GM18498 (cell line): Measurements from ENCODE around the gene XKR7.
"Not testable (repeated sequence)": the region's sequence is repeated elsewhere in the genome, so short reads cannot be mapped to it uniquely, and the experiment has no call there.

ENCODE experiments used
- ATAC-seq: cut with Tn5 transposase; IDR thresholded peaks from one replicate; pipeline ENCODE4 v1.9.1; 2021; ENCODE audit warnings: mild to moderate bottlenecking, moderate library complexity; ENCODE audit not compliant: unreplicated experiment

Gene XKR7

GRCh38 chr20:31967830-31968249 lies at the start of gene XKR7:
Gene XKR7, plus strand, starts transcription at chr20:31968151. Its CDS starts 25 bp downstream, at chr20:31968176.
- ATAC-seq: no peak

GRCh38 chr20:31918466-31919105 lies 49.4 kb upstream of the XKR7 start:
- no peak for ATAC-seq

DNA sequence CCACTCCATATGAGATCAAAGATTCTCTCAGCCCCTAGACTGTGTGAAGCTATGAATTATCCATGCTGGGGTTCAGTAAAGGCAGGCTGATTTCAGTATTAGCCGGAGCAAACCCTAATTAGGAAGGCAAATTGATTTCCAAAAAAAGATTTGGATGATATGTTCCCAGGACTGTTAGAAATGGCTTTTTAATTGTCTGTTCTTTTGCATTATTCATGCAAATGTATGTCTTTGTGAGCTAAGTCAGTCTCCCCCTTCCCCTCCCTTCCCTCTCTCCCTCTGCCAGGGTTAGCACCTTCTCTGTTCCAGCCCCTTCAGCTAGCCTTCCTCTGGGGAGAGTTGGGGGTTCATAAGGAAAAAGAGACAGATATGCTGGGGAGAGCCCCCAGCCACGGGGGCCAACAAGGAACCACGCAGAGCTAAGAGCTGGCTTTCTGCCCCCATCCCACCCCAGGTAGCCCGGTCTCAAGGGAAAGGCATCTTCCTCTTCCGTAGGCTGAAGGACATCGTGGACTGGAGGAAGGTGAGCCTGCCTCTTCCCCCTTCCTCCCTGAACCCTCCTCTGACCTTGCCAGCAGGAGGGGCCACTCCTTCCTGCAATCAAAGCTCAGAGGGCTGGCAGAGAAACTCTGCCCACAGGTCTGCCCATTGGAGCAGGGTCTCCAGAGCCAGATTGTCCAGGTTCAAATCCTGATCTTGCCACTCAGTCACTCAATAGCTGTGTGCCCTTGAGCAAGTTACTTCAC lies 48.4 kb upstream of the XKR7 start:
- no peak for ATAC-seq

GRCh38 chr20:31920275-31920855 lies 47.6 kb upstream of the XKR7 start:
- no peak for ATAC-seq

DNA sequence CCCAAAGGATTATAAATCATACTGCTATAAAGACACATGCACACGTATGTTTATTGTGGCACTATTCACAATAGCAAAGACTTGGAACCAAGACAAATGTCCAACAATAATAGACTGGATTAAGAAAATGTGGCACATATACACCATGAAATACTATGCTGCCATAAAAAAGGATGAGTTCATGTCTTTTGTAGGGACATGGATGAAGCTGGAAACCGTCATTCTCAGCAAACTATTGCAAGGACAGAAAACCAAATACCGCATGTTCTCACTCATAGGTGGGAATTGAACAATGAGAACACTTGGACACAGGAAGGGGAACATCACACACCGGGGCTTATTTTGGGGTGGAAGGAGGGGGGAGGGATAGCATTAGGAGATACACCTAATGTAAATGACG lies 46.5 kb upstream of the XKR7 start:
- not testable (repeated sequence) for ATAC-seq

DNA sequence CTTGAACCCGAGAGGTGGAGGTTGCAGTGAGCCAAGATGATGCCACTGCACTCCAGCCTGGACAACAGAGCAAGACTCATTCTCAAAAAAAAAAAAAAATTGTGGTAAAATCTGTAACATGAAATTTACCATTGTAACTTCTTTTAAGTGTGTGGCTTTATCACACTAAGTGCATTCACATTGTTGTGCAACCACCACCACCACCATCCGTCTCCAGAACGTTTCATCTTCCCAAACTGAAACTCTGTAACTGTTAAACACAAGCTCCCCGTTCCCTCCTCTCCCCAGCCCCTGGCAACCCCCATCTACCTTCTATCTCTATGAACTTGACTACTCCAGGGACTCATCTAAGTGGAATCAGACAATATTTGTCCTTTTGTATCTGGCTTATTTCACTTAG lies 45.8 kb upstream of the XKR7 start:
- ATAC-seq: no peak

DNA sequence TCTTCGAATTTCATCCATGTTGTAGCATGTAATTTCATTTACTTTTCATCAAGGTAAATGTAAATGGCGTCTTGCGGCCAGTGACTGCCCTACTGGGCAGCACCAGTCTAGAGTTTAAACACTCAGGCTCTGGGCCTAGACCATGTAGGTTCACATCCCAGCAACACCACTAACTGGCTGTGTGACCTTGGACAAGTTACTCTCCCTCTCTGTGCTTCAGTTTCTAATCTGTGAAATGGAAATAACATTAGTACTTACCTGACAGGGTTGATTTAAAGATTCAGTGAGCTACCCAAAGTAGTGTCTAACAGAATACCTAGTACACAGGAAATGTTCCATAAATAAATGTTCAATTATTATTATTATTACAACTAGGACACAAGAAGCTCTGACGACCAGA lies 45.4 kb upstream of the XKR7 start:
- ATAC-seq: no peak

GRCh38 chr20:31923388-31924331 lies 44.3 kb upstream of the XKR7 start:
- no peak for ATAC-seq

GRCh38 chr20:31924561-31924960 lies 43.4 kb upstream of the XKR7 start:
- ATAC-seq: no peak

GRCh38 chr20:31925631-31926030 lies 42.3 kb upstream of the XKR7 start:
- ATAC-seq: no peak

DNA sequence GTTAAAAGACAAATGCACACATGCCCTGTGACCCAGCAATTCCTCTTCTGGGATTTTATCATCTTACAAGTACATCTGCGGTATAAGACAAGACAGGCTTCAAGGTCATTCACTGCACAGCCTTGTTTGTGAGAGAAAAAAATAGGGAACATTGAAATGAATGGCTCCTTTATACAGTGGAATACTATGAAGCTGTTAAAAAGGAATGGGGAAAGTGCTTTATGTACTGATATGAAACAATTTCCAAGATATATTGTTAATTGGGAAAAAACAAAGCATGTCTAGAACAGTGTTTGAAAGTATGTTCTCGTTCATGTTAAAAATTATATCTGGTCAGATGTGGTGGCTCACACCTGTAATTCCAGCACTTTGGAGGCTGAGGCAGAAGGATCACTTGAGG lies 41.5 kb upstream of the XKR7 start:
- ATAC-seq: no peak

GRCh38 chr20:31927627-31928159 lies 40.3 kb upstream of the XKR7 start:
- ATAC-seq: no peak

DNA sequence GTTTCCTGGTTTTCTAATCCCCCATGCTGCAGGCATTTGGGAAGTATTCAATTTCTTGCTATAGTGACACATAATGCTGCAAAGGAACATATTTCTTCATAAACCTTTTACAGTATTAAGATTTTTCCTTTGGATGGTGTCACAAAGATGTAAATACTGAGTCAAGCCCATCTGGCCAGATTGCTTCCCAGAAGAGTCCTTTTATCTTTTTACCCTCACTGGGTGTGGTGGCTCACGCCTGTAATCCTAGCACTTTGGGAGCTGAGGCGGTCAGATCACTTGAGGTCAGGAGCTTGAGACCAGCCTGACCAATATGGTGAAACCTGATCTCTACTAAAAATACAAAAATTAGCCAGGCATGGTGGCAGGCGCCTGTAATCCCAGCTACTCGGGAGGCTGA lies 38.3 kb upstream of the XKR7 start:
- not testable (repeated sequence) for ATAC-seq

DNA sequence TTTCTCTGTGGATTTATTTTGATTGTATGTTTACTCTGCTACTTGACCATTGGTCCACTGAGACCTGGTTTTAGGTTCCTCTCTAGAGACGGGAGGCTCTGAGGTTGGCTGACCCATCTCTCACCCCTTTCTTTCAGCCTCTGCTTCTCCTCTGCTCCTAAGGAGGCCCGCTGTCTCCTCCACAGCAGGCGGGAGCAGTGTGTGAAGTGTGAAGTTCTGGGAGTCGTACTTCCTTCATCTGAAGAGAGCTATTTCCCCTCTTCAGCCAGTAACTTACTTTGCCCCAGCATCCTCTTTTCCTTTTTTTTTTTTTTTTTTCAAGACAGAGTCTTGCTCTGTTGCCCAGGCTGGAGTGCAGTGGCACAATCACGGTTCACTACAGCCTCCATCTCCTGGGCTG lies 37.2 kb upstream of the XKR7 start:
- no peak for ATAC-seq

DNA sequence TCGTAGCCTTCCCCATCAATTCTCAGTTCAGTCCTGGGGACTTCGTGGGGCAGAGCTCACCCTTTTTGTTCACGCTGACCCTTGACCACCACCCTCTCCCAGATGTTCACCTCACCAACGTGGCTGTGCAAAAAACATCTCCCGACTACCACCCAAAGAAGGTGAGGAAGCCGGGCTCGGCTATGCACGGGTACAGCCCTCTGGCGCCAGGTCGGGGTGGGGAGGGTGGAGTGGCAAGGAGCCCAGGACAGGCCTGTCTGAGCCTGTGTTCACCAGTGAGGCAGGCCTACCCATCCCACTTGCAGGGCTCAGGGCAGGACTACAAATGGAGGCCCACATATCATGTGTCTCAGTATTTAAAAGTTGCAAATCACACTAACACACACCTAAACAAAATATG lies 34.3 kb upstream of the XKR7 start:
- no peak for ATAC-seq

DNA sequence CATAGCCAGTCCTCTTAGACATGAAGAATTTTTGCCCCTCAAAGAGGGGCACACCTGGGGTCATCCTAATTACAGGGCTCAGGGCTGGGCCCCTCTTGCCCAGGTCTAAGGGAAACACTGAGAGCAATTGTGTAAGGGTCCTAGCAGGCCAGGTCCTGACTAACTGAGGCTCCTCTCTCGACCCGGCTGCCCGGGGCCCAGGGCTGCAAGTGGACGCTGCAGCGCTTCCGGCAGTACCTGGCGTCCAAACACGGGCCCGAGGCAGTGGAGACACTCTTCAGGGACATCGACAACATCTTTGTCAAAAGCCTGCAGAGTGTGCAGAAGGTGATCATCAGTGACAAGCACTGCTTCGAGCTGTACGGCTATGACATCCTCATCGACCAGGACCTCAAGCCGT lies 33.5 kb upstream of the XKR7 start:
- ATAC-seq: no peak

GRCh38 chr20:31934968-31935764 lies 32.8 kb upstream of the XKR7 start:
- ATAC-seq: no peak

DNA sequence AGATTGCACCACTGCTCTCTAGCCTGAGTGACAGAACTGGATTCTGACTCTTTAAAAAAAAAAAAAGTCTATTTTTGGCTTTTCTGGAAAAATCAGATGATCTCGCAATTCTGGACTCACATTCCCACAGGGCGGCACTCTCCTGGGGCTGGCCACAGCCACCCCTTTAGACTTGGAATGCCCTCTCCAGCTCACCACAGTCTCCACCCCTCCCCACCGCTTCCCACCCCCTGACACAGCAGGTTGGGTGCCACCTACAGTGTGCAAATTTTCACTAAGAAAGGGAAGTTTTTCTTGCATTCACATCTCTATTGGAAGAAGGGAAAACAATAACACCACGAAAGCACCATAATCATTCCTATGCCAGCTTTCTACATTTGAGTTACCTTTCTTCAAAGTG lies 31.5 kb upstream of the XKR7 start:
- ATAC-seq: no peak

DNA sequence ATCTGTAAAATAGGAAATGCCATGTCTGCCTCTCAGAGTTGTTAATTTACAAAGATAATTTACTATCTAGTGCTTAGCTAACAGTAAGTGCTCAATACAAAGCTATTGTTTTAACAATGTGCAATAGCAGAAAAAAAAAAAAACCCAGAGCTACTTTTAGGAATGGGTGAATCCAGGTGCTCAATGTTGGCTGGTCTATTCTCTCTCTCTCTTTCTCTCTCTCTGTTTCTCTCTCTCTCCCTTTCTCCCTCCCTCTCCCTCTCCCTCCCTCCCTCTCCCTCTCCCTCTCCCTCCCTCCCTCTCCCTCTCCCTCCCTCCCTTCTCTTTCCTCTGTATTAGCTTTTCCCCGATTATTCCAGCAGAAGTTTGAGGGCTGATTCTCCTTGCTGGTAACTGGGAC lies 30.1 kb upstream of the XKR7 start:
- ATAC-seq: no peak

DNA sequence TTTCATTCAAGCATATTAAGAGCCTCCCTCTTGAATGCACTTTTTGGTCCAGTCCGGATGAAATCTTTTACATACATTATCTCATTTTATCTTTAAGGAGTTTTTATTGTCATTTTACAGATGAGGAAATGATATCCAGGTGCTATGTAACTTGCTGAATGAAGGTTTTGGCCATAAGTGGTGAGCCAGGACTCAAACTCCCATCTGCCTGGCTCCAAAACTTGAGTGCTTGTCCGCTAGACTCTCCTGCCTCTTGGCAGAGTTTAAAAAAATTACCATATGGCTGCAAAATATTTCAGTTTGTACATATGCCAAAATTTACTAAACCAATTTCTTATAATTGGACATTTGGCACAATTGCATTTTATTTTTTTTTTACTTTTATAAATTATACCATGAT lies 28.3 kb upstream of the XKR7 start:
- ATAC-seq: no peak
